IPS-18a (cell line): ENCODE measurements around the gene STK32B.
"Not testable (repeated sequence)": the region's sequence is repeated elsewhere in the genome, so short reads cannot be mapped to it uniquely, and the experiment has no call there.

Source experiments
- H3K27ac ChIP-seq: one replicate; pipeline ENCODE4 v1.5.1; 2013; ENCODE audit warnings: low read length
- H3K27me3 ChIP-seq: one replicate; pipeline ENCODE4 v1.6.1; 2013; ENCODE audit warnings: mild to moderate bottlenecking, low read length; ENCODE audit not compliant: control insufficient read depth, insufficient read depth
- H3K36me3 ChIP-seq: one replicate; pipeline ENCODE4 v1.6.1; 2013; ENCODE audit warnings: low read depth, low read length; ENCODE audit not compliant: control insufficient read depth
- H3K4me1 ChIP-seq: one replicate; pipeline ENCODE4 v1.6.1; 2013; ENCODE audit warnings: low read depth, low read length; ENCODE audit not compliant: control insufficient read depth
- H3K4me3 ChIP-seq: one replicate; pipeline ENCODE4 v1.5.1; 2013; ENCODE audit warnings: low read length
- H3K9ac ChIP-seq: one replicate; pipeline ENCODE4 v1.6.1; 2013; ENCODE audit warnings: mild to moderate bottlenecking, low read length, moderate library complexity
- H3K9me3 ChIP-seq: one replicate; pipeline ENCODE4 v1.6.1; 2013; ENCODE audit warnings: low read depth, low read length; ENCODE audit not compliant: control insufficient read depth

STK32B gene

GRCh38 chr4:5280828-5281227, 229.5 kb downstream of the STK32B start:
- H3K4me3 ChIP-seq, result no peak overlapping the region
- H3K36me3 ChIP-seq, result no peaks in the 10 kb centered on the region
- H3K27ac ChIP-seq, result no peak overlapping the region
- H3K4me1 ChIP-seq, result no peaks in the 10 kb centered on the region
- H3K9ac ChIP-seq, result no peak overlapping the region
- H3K9me3 ChIP-seq, result no peaks in the 10 kb centered on the region
- H3K27me3 ChIP-seq, result no peaks in the 10 kb centered on the region

DNA sequence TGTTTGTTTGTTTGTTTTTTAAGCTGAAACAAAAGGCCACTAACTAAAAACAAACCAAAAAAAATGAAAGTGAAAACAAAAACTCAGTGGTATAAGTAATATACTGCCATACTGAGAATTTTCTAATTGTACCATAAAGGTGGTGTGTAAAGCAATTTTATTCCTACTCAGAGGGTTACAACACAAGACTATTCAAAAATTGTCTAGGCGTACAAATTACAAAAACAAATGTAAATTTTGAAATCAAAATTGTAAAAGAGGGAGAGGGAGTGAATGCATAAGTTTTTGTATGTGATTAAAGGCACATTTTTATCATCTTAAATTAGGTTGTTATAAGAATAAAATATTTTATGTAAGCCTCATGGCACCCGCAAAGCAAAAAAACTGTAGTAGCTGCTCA, 232.6 kb downstream of the STK32B start:
- H3K4me3 ChIP-seq, result no peak overlapping the region
- H3K27me3 ChIP-seq, result no peaks in the 10 kb centered on the region
- no peak overlapping the region for H3K9ac ChIP-seq
- no peaks in the 10 kb centered on the region for H3K36me3 ChIP-seq
- no peaks in the 10 kb centered on the region for H3K9me3 ChIP-seq
- no peak overlapping the region for H3K27ac ChIP-seq
- no peaks in the 10 kb centered on the region for H3K4me1 ChIP-seq

- H3K9ac ChIP-seq, result no peak overlapping the region
- H3K4me3 ChIP-seq, result no peak overlapping the region
- no peaks in the 10 kb centered on the region for H3K27me3 ChIP-seq
- H3K4me1 ChIP-seq, result no peaks in the 10 kb centered on the region
- H3K9me3 ChIP-seq, result no peaks in the 10 kb centered on the region
- H3K36me3 ChIP-seq, result no peaks in the 10 kb centered on the region
- no peak overlapping the region for H3K27ac ChIP-seq
Observed at GRCh38 chr4:5284517-5284916, 233.2 kb downstream of the STK32B start.

- H3K9ac ChIP-seq, result no peak overlapping the region
- no peak overlapping the region for H3K27ac ChIP-seq
- no peaks in the 10 kb centered on the region for H3K4me1 ChIP-seq
- no peaks in the 10 kb centered on the region for H3K36me3 ChIP-seq
- H3K27me3 ChIP-seq, result no peaks in the 10 kb centered on the region
- H3K9me3 ChIP-seq, result no peaks in the 10 kb centered on the region
- H3K4me3 ChIP-seq, result no peak overlapping the region
Observed at GRCh38 chr4:5292101-5292500, 240.8 kb downstream of the STK32B start.

DNA sequence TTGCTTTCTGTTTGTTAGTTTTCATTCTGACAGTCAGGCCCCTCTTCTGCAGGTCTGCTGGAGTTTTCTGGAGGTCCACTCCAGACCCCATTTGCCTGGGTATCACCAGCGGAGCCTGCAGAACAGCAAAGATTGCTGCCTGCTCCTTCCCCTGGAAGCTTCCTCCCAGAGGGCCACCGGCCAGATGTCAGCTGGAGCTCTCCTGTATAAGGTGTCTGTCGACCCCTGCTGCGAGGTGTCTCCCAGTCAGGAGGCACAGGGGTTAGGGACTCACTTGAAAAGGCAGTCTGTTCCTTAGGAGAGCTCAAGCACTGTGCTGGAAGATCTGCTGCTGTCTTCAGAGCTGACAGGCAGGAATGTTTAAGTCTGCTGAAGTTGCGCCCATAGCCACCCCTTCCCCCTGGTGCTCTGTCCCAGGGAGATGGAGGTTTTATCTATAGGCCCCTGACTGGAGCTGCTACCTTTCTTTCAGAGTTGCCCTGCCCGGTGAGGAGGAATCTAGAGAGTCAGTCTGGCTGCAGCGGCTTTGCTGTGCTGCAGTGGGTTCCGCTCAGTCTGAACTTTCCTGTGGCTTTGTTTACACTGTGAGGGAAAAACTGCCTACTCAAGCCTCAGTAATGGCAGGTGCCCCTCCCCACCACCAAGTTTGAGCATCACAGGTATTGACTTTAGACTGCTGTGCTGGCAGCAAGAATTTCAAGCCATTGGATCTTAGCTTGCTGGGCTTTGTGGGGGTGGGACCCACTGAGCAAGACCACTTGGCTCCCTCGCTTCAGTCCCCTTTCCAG, 246.9 kb downstream of the STK32B start:
- H3K4me3 ChIP-seq, H3K9me3 ChIP-seq, H3K9ac ChIP-seq, H3K4me1 ChIP-seq, H3K27me3 ChIP-seq, H3K27ac ChIP-seq, H3K36me3 ChIP-seq: not testable (repeated sequence)

DNA sequence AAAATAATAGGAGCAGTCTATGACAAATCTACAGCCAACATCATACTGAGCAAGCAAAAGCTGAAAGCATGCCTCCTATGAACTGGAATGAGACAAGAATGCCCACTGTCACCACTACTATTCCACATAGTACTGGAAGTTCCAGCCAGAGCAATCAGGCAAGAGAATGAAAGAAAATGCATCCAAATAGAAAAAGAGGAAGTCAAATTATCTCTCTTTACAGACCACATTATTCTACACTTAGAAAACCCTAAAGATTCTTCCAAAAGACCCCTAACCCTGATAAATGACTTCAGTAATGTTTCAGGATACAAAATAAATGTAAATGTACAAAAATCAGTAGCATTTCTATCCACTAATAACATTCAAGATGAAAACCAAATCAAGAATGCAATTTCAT, 249.0 kb downstream of the STK32B start:
- no peaks in the 10 kb centered on the region for H3K4me1 ChIP-seq
- H3K9me3 ChIP-seq, result no peaks in the 10 kb centered on the region
- H3K27ac ChIP-seq, result no peak overlapping the region
- no peaks in the 10 kb centered on the region for H3K27me3 ChIP-seq
- no peak overlapping the region for H3K9ac ChIP-seq
- no peaks in the 10 kb centered on the region for H3K36me3 ChIP-seq
- no peak overlapping the region for H3K4me3 ChIP-seq

- Histone ChIP-seq H3K9ac (no peak overlapping the region), H3K9me3 (no peaks in the 10 kb centered on the region), H3K4me3 (no peak overlapping the region), H3K4me1 (no peaks in the 10 kb centered on the region), H3K27ac (no peak overlapping the region), H3K36me3 (no peaks in the 10 kb centered on the region), H3K27me3 (no peaks in the 10 kb centered on the region)
Observed at GRCh38 chr4:5307928-5308327, 256.6 kb downstream of the STK32B start.

DNA sequence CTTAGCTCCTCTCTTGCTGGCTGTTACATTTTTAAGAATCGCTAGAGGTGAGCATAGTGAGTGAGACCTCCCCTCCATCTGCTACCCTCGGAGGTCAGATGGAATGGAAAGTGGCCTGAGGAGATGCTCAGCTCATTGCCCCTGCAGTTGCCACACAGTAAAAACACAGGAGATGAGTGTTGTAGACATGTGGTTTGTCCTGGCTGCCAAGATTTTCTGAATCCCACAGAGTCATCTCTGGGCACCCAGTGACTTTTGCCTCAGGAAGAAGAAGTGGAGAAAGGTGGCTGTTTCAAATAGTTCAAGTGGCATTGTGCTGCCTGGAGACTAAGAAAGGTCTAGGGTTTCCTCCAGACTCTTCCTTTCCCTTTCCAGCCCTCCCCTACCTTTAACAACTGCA, 271.0 kb downstream of the STK32B start:
- Histone ChIP-seq H3K4me1 (no peaks in the 10 kb centered on the region), H3K4me3 (no peak overlapping the region), H3K36me3 (no peaks in the 10 kb centered on the region), H3K27me3 (no peaks in the 10 kb centered on the region), H3K27ac (no peak overlapping the region), H3K9ac (no peak overlapping the region), H3K9me3 (no peaks in the 10 kb centered on the region)

DNA sequence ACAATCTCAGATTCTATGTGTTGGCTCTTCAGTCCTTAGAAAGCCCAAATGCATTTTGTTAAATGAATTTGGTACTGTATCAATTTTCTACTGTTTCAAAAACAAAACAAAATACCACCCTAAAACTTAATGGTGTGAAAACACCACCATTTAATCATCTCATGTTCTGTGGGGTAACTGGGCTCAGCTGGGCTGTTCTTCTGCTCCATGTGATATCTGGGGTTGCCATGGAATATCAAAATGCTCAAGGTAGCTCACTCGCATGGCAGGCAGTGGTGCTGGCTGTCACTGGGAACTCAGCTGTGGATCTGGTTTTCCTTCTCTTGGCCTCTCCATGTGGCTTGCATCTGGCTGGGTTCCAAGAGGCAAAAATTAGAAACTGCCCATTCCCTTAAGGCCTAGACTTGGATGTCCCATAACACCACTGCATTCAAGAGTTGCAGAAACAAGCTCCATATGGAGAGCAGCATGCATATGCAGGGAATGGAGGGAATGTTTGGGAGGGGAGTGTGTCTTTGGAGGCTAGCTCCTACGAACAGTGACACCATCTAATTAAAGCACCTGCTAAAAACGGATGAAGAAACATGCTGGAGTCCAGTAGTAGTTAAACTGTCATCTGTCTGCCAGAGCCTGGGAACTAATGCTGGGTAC, 279.2 kb downstream of the STK32B start:
- Histone ChIP-seq H3K36me3 (no peaks in the 10 kb centered on the region), H3K4me3 (no peak overlapping the region), H3K27ac (no peak overlapping the region), H3K27me3 (no peaks in the 10 kb centered on the region), H3K4me1 (no peaks in the 10 kb centered on the region), H3K9ac (no peak overlapping the region), H3K9me3 (no peaks in the 10 kb centered on the region)

DNA sequence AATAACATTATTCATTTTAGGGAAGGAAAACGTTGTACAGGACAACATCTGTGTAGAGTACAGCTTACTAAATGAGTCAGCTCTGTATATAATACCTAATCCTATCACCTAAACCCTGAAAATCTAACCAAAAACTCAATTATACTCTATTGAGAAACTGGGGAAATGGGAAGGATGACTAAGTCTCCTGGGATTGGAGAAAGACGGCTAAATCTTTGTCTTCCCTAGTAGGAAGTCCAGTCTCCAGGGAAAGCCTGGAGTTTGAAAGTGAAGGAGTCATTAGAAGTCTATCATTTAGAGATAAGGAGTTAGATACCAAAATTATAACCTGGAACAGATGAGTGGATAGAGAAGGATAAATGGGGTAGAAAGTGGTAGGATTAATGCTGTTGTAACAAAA, 286.5 kb downstream of the STK32B start:
- no peak overlapping the region for H3K27ac ChIP-seq
- no peak overlapping the region for H3K4me3 ChIP-seq
- no peaks in the 10 kb centered on the region for H3K27me3 ChIP-seq
- no peaks in the 10 kb centered on the region for H3K4me1 ChIP-seq
- no peak overlapping the region for H3K9ac ChIP-seq
- no peaks in the 10 kb centered on the region for H3K36me3 ChIP-seq
- H3K9me3 ChIP-seq, result no peaks in the 10 kb centered on the region

DNA sequence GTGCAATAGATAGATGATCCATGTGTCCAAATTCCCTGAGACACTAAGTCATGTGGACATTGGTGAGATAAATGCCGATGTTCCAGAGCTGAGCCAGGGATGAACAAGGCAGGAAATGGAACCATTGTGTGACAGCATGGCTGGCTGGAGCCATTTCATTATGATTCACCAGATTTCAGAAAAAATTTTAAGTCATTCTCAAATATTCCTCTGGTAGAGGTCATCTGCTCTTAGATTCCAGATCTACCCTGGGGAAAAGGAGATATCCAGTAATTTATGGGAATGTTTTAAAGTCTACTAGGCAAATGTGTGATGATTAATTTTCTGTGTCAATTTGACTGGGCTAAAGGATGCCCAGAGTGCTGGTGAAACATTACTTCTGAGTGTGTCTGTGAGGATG, 287.3 kb downstream of the STK32B start:
- H3K36me3 ChIP-seq, result no peaks in the 10 kb centered on the region
- no peaks in the 10 kb centered on the region for H3K9me3 ChIP-seq
- H3K9ac ChIP-seq, result no peak overlapping the region
- H3K4me3 ChIP-seq, result no peak overlapping the region
- H3K27me3 ChIP-seq, result no peaks in the 10 kb centered on the region
- H3K4me1 ChIP-seq, result no peaks in the 10 kb centered on the region
- H3K27ac ChIP-seq, result no peak overlapping the region

DNA sequence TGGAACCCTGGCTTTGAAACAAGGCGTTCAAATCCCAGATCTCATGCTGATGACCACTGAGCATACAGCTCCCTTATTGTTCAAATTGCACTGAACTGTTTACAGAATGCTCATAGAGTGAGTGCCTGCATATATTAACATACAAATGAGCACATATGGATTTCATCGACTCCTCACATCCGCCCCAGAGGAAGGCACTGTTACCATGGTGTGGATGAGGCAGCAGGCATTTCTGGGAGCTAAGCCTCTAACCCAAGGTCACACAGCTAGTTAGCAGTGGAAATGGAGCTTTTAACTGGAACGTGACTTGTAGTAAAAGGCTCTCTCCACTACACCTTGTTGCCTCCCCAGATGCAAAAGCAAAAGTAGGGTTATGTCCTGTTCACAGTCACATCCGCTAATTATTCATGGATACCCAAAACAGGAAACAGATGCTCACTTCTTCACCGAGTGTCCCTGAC, 289.7 kb downstream of the STK32B start:
- no peak overlapping the region for H3K4me3 ChIP-seq
- no peak overlapping the region for H3K27ac ChIP-seq
- no peak overlapping the region for H3K9ac ChIP-seq
- no peaks in the 10 kb centered on the region for H3K27me3 ChIP-seq
- H3K4me1 ChIP-seq, result no peaks in the 10 kb centered on the region
- no peaks in the 10 kb centered on the region for H3K9me3 ChIP-seq
- no peaks in the 10 kb centered on the region for H3K36me3 ChIP-seq
